GM21423 (cell line): ENCODE results near the gene PLOD1.

ENCODE experiments used
- ATAC-seq: cut with Tn5 transposase; IDR thresholded peaks from one replicate; pipeline ENCODE4 v1.9.1; 2021; ENCODE audit warnings: mild to moderate bottlenecking, moderate library complexity; ENCODE audit not compliant: unreplicated experiment

PLOD1 gene

DNA sequence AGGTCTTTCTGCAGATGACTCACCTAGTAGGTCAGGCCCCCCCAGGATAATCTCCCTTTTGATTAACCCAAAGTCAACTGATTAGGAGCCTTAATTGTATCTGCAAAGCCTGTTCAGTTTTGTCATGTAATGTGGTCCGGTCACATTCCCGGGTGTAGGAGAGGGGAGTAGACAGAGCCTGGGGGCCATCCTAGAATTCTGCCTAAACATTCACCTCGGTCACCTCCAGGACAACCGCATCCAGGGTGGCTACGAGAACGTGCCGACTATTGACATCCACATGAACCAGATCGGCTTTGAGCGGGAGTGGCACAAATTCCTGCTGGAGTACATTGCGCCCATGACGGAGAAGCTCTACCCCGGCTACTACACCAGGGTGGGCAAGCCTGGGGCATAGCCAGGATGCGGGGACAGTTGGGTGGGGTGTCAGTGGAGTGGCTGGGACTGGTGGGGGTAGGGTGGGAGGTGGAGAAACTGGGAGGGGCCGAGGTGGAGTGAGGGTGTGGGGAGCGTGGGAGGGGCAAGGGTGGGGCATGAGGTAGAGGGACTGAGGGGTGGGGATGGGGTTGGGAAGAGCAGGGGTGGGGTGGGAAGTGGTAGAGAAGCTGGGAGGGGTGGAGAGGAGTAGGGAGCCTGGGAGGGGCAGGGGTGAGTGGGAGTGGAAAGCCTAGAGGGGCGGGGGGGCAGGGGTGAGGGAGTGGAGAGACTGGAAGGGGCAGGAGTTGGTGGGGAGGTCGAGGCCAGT, 36.1 kb downstream of the PLOD1 start:
- no peak for ATAC-seq

- ATAC-seq = no peak
These were observed 43.1 kb downstream of the PLOD1 start for GRCh38 chr1:11977625-11978024.

GRCh38 chr1:11978301-11978700, 43.8 kb downstream of the PLOD1 start:
- no peak for ATAC-seq

DNA sequence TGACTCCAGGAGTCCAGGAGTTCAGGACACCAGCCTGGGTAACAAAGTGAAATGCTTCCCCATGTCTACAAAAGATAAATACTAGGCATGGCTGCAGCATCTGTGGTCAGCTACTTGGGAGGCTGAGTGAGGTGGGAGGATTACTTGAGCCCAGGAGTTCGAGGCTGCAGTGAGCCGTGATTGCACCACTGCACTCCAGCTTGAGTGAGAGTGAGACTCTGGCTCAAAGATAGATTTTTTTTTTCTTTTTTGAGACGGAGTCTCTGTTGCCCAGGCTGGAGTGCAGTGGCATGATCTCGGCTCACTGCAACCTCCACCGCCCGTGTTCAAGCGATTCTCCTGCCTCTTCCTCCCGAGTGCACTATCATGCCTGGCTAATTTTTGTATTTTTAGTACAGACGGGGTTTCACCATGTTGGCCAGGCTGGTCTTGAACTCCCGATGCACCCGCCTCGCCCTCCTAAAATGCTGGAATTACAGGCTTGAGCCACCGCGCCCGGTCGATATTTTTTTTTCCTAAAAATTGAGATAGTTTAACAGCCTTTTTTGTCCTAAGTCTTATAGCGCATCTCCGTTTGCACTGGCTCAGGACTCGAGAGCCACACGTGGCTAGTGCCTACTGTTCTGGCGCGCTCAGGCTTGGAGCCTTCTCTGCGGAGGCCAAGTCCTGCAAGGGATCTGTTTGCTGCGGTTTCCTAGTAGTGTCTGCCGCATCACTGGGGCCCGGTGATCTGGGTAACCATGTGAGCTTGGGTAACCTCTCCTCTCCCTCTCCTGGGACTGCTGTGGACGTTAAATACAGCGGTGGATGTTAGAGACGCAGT, 44.7 kb downstream of the PLOD1 start:
- ATAC-seq = no peak

GRCh38 chr1:11979851-11980675, 45.5 kb downstream of the PLOD1 start, which contains the start of gene MFN2:
Gene MFN2 (plus strand): TSS chr1:11980444. CDS start chr1:11989169, 8,725 bp downstream.
- ATAC-seq = peak; percentile 94

DNA sequence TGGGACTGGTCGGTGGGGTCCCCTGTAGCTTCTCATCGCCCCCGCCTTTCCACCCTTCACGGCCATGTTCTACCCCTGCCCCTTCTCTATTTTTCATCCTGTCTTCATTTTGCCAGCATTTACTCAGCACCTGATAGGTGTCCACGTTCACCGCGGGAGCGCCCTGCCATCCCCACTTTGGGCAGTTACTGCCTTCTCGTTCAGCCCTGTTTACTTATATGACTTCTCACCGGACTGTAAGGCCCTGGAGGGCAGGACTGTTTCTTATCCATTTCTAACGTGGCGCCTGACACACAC, 46.1 kb downstream of the PLOD1 start:
- no peak for ATAC-seq

DNA sequence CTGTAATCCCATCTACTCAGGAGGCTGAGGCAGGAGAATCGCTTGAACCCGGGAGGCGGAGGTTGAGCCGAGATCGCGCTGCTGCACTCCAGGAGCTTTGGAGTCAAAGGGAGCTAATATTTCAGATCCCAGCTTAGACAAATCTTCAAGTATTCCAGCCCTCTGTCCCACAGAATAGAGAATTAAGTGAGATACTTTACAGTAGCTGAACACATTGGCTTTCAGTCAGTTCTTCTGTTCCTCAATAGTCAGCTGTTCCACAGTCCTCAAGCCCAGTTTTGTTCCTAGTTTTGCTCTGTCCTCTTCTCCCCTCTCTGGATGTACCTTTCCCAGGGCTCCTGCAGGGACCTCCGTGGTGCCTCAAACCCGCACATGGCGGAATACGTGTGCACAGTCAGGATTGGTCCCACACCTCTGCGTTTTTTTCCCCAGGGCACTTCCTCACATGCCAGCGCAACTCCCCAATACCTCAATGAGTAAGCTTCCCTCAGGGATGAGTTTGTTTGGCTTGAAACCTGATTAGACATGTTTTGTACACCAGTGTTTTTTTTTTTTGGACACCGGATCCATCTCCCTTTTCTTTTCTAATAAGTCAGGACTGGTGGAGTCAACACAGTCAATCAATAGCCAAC, 47.0 kb downstream of the PLOD1 start:
- no peak for ATAC-seq

- no peak for ATAC-seq
These were observed 47.5 kb downstream of the PLOD1 start for GRCh38 chr1:11982010-11982392.

DNA sequence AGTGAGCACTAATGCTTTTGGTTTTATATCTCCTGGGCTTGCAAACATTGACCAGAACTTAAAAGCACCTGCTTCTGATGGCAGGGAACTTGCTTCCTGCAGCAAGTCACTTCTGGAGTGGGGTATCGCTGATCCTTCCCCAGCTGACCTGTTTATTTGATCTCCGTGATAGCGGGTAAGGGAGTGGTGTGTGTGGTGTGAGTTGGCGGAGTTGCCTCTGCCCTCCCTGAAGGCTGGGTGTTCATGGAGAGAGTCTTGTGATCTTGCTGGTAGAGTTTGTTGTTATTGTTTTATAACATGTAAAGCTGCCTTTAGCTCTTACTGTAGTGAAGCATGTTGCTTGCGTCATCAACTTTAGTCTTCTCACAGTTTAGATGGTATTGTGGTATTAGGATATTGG, 49.6 kb downstream of the PLOD1 start:
- ATAC-seq = no peak

- ATAC-seq = no peak
These were observed 50.1 kb downstream of the PLOD1 start for GRCh38 chr1:11984576-11984975.

GRCh38 chr1:11985171-11985570, 50.7 kb downstream of the PLOD1 start:
- ATAC-seq = no peak

DNA sequence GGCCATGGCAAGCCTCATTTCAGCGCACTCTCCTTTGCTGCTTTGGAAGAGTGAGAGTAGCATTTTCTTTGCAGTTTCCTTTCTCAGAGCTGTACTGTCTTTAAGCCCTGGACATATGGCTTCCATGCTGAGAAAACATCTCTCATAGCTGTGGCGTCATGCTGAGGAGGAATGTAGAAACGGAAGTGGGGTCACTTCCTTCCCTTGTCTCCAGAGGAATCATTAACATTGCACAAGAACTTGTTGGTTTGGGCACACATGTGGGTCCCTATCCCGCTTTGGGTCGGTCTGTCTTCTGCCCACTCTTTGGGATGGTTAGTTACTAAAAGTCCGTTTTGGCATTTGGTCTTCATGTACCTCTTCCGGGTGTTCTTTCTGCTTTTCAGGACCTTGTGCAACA, 51.3 kb downstream of the PLOD1 start:
- no peak for ATAC-seq

DNA sequence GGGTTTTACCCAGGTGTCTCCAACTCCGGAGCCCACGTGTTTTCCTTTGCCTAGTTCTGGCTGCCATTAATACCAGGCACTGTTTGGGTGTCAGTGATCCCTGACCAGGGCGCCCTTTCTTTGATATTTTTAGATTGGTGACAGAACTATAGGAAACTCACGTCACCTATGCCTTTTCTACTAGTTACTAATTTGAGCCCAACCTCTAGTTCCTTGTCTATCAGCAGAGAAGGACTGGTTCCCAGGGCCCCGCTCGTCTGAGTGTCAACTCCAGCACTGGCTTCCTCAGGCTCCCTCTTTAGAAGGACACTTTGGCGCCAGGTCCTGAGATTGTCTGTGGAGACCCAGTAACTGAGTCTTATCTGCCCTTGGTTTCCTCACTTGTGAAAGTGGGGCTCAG, 55.2 kb downstream of the PLOD1 start:
- no peak for ATAC-seq

GRCh38 chr1:11990303-11991032, 56.0 kb downstream of the PLOD1 start:
- no peak for ATAC-seq

- ATAC-seq = no peak
These were observed 57.6 kb downstream of the PLOD1 start for GRCh38 chr1:11991969-11992676.

GRCh38 chr1:11997081-11997850, 62.7 kb downstream of the PLOD1 start:
- ATAC-seq = no peak

DNA sequence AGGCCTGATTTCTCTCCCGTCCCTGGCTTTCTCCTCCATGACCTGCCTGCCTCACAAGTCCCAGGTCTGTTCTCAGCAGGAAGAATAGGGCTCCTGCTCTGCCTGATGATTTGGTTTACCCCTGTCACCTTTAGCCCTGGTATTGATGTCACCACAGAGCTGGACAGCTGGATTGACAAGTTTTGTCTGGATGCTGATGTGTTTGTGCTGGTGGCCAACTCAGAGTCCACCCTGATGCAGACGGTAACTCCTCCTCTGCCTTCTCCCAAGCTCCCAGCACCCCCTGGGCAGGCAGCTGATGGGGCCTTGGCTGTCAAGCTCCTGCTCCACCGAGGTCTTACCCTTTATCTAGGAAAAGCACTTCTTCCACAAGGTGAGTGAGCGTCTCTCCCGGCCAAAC, 64.1 kb downstream of the PLOD1 start:
- no peak for ATAC-seq

DNA sequence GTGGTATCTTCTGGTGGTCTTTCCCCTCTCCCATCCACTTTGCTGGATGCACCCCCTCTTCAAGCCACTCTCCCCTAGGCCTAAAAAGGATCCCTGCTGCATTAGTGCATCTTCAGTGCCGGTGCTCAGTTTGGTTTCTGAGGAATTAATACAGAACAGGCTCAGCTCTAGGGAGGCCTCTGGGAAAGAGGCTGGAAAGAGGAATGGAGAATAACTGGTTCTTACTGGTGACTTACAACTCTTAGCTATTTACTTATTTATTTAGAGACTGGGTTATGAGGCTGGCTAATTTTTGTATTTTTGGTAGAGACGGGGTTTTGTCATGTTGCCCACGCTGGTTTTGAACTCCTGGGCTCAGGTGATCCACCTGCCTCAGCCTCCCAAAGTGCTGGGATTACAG, 64.7 kb downstream of the PLOD1 start:
- no peak for ATAC-seq

DNA sequence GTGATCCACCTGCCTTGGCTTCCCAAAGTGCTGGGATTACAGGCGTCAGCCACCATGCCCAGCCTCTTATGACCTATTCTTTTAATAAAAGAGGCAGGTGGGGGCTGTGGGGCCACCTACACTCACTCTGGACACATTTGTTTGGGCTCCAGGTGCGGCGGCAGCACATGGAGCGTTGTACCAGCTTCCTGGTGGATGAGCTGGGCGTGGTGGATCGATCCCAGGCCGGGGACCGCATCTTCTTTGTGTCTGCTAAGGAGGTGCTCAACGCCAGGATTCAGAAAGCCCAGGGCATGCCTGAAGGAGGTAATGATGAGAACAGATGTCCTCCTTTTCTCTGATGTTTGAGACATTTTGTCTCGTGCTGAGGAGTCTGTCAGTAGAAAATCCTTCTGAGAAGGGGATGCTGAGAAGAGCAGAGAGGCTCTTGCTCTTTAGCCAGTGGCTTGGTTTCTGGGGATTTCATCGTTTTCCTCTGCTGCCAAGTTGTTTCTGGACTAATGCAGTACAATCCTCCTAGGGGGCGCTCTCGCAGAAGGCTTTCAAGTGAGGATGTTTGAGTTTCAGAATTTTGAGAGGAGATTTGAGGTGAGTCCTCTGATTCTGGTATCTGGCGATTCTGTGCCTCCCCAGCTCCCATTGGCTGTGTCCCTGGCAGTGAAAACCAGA, 66.9 kb downstream of the PLOD1 start:
- ATAC-seq = no peak
